Common myeloid progenitor, CD34-positive (primary cell): ENCODE data around the gene AKAP6.
A peak's percentile ranks its signal among the peaks of the same experiment; 100 is the strongest.

Source experiments
- CTCF ChIA-PET: fragments of 350-600 bp; sonication (Branson Sonifier 250); formaldehyde crosslinking; loops from one replicate; lab custom pipeline; 2021; ENCODE audit warnings: antibody characterized with exemption; lab: Charles Lee
- POLR2A ChIA-PET: fragments of 350-600 bp; sonication (Branson Sonifier 250); formaldehyde crosslinking; loops from one replicate; lab custom pipeline; 2021; ENCODE audit warnings: antibody characterized with exemption; lab: Charles Lee
- DNase-seq, 3 donors: peaks; one replicate each; pipeline versions ENCODE4 v3.0.0 to v3.0.0-alpha.2; 2013
- H3K27ac ChIP-seq, 2 experiments: 1 replicate in 1 of 2; 2 replicates in 1 of 2; pipeline ENCODE4 v1.7.0; 2013; ENCODE audit warnings: inconsistent platforms in 2 of 2, low read length in 2 of 2, mild to moderate bottlenecking in 2 of 2, low read depth in 1 of 2, moderate library complexity in 1 of 2; ENCODE audit not compliant: severe bottlenecking in 2 of 2, insufficient read depth in 1 of 2, poor library complexity in 1 of 2
- H3K27me3 ChIP-seq, 5 experiments: replicated peaks in 2 of 5; 1 replicate in 3 of 5; 2 replicates in 2 of 5; pipeline versions ENCODE4 v1.6.1 to v1.7.0; 2013; ENCODE audit warnings: low read length in 4 of 5, mild to moderate bottlenecking in 2 of 5, moderate library complexity in 2 of 5, inconsistent platforms in 1 of 5; ENCODE audit not compliant: insufficient read depth in 5 of 5, control insufficient read depth in 4 of 5
- H3K36me3 ChIP-seq, 4 experiments: 1 replicate in 2 of 4; 2 replicates in 2 of 4; pipeline versions ENCODE4 v1.6.1 to v1.7.0; 2013; ENCODE audit warnings: low read length in 3 of 4, control low read depth in 1 of 4, mild to moderate bottlenecking in 1 of 4; ENCODE audit not compliant: control insufficient read depth in 4 of 4, insufficient read depth in 4 of 4
- H3K4me1 ChIP-seq, 4 experiments: 1 replicate in 3 of 4; 2 replicates in 1 of 4; pipeline versions ENCODE4 v1.6.1 to v1.7.1; 2013; ENCODE audit warnings: low read length in 3 of 4, mild to moderate bottlenecking in 3 of 4, control low read depth in 1 of 4, inconsistent platforms in 1 of 4, moderate library complexity in 1 of 4; ENCODE audit not compliant: control insufficient read depth in 4 of 4, insufficient read depth in 4 of 4; ENCODE audit errors: control extremely low read depth in 1 of 4
- H3K4me3 ChIP-seq, 7 experiments: 1 replicate in 4 of 7; 2 replicates in 3 of 7; pipeline versions ENCODE4 v1.5.1 to v1.7.0; 2013; ENCODE audit warnings: mild to moderate bottlenecking in 7 of 7, low read length in 6 of 7, moderate library complexity in 6 of 7, inconsistent platforms in 2 of 7, low read depth in 2 of 7, control low read depth in 1 of 7; ENCODE audit not compliant: insufficient read depth in 4 of 7, control insufficient read depth in 1 of 7; ENCODE audit errors: extremely low read depth in 1 of 7
- H3K9me3 ChIP-seq, 5 experiments: 1 replicate in 4 of 5; 2 replicates in 1 of 5; pipeline versions ENCODE4 v1.6.1 to v1.7.1; 2013; ENCODE audit warnings: low read length in 4 of 5, mild to moderate bottlenecking in 2 of 5, inconsistent platforms in 1 of 5, low read depth in 1 of 5, moderate library complexity in 1 of 5; ENCODE audit not compliant: control insufficient read depth in 4 of 5, insufficient read depth in 2 of 5; ENCODE audit errors: control extremely low read depth in 1 of 5
- WGBS: methylation state at CpG from one replicate; pipeline ENCODE4 v1.1.5; 2013; ENCODE audit not compliant: insufficient coverage; 5-methylcytosine and 5-hydroxymethylcytosine counted together

The AKAP6 gene

GRCh38 chr14:32588448-32589320, 259.6 kb downstream of the AKAP6 start:
- Histone ChIP-seq H3K4me3 (no peak overlapping the region), H3K27ac (no peak overlapping the region), H3K4me1 (no peaks in the 10 kb centered on the region), H3K27me3 (peaks cover 0 to 3% (median 0%) of the 10 kb centered on the region in 5 experiments), H3K9me3 (peaks cover 0 to 3% (median 0%) of the 10 kb centered on the region in 5 experiments), H3K36me3 (no peaks in the 10 kb centered on the region)
- 100% methylated on average over 2 of the region's 6 CpGs for WGBS
- DNase-seq = peak; percentile 7 to 33 (median 11)
- ChIA-PET CTCF (interaction anchor here (0.8 to 2.1 kb wide), 3 partner anchors 11 to 1204 kb away, joined by 3 to 4 read pairs (median 3); no protein-coding TSS in a partner anchor), POLR2A (no interaction called here)

DNA sequence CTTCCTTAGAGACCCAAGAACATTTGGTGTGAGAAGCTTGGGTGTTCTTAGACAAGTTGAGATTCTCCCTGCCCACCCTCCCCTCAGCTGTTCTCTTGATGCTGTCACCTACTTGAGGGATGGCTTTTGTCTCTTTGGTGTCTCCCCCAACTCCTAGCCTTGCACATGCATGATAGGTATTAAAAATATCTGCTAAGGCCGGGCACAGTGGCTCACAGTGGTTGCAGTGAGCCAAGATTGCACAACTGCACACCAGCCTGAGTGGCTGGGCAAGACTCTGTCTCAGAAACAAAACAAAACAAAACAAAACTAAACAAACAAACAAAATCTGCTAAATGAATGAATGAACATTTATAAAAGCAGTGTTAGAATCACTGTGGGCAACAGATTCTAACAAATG, 261.1 kb downstream of the AKAP6 start:
- Histone ChIP-seq H3K27ac (no peak overlapping the region), H3K4me3 (no peak overlapping the region), H3K27me3 (peaks cover 0 to 3% (median 0%) of the 10 kb centered on the region in 5 experiments), H3K4me1 (no peaks in the 10 kb centered on the region), H3K36me3 (no peaks in the 10 kb centered on the region), H3K9me3 (no peaks in the 10 kb centered on the region)
- DNase-seq = no peak
- ChIA-PET CTCF (no interaction called here), POLR2A (no interaction called here)
- no CpG with 5 or more reads among the region's 1 CpG for WGBS

DNA sequence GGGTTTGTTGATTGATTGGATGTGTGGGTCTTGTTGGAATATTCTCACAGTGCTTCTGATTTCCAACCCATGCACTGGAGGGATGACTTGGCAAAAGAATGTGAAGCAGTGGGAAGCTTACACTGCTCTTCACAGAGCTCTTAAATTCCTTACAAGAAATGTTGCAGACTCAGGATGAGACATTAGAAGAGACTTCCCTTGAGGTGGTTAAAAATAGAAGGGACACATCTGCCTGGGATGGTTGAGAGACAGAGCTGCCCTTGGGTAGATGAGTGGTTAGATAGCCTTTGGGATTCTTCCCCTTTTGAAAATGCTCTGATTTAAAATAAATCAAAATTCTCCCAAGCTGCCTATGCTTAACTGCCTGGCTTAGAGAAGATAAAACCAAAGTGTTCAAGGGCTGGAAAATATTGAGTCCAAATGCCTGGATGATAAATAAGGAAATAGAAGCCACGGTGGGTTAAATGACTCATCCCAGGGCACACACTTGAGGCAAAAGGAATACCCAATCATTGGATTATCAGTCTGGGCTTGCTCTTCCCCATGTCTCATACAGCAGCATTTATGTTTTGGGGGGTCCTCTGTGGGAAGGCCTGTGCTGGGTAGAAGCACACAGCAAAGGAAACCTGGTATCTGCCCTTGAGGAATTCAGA, 264.3 kb downstream of the AKAP6 start:
- H3K4me3 ChIP-seq = no peak overlapping the region
- H3K36me3 ChIP-seq = no peaks in the 10 kb centered on the region
- H3K9me3 ChIP-seq = no peaks in the 10 kb centered on the region
- 80% methylated on average over 1 of the region's 1 CpG for WGBS
- H3K4me1 ChIP-seq = no peaks in the 10 kb centered on the region
- peaks cover 0 to 3% (median 0%) of the 10 kb centered on the region in 5 experiments for H3K27me3 ChIP-seq
- ChIA-PET POLR2A (no interaction called here), CTCF (no interaction called here)
- no peak for DNase-seq
- H3K27ac ChIP-seq = no peak overlapping the region

GRCh38 chr14:32594766-32595165, 265.7 kb downstream of the AKAP6 start:
- H3K27ac ChIP-seq = no peak overlapping the region
- no peaks in the 10 kb centered on the region for H3K9me3 ChIP-seq
- no peaks in the 10 kb centered on the region for H3K36me3 ChIP-seq
- ChIA-PET POLR2A (no interaction called here), CTCF (no interaction called here)
- peaks cover 0 to 3% (median 0%) of the 10 kb centered on the region in 5 experiments for H3K27me3 ChIP-seq
- no peaks in the 10 kb centered on the region for H3K4me1 ChIP-seq
- DNase-seq = no peak
- WGBS = 81% methylated on average over 2 of the region's 3 CpGs
- no peak overlapping the region for H3K4me3 ChIP-seq

GRCh38 chr14:32595497-32595896, 266.4 kb downstream of the AKAP6 start:
- CTCF ChIA-PET = no interaction called here
- Histone ChIP-seq H3K36me3 (no peaks in the 10 kb centered on the region), H3K4me3 (no peak overlapping the region), H3K4me1 (no peaks in the 10 kb centered on the region), H3K27ac (no peak overlapping the region), H3K27me3 (peaks cover 0 to 3% (median 0%) of the 10 kb centered on the region in 5 experiments), H3K9me3 (no peaks in the 10 kb centered on the region)
- no peak for DNase-seq
- WGBS = 94% methylated on average over 2 of the region's 4 CpGs
- POLR2A ChIA-PET = no interaction called here

DNA sequence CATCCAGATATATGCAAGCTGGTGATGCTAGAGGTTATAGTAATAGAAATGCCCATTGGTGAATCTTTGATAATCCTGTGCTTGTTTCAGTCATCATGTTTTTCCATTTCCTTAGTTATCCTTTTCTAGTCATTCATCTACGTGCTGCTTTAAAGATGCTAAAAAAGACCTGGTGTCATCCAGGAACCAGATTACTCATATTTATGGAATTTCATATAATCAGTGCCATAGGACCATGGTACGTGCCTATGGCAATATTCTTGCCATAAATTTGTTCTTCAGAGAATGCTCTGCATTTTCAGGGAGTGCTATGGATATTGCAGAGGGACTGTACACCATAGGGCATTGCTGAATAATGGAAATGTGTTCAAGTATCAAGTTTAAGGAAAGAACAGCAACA, 267.3 kb downstream of the AKAP6 start:
- Histone ChIP-seq H3K27me3 (peaks cover 0 to 3% (median 0%) of the 10 kb centered on the region in 5 experiments), H3K4me1 (no peaks in the 10 kb centered on the region), H3K36me3 (no peaks in the 10 kb centered on the region), H3K4me3 (no peak overlapping the region), H3K9me3 (no peaks in the 10 kb centered on the region), H3K27ac (no peak overlapping the region)
- CTCF ChIA-PET = no interaction called here
- POLR2A ChIA-PET = no interaction called here
- no peak for DNase-seq
- WGBS = no CpG with 5 or more reads among the region's 2 CpGs

DNA sequence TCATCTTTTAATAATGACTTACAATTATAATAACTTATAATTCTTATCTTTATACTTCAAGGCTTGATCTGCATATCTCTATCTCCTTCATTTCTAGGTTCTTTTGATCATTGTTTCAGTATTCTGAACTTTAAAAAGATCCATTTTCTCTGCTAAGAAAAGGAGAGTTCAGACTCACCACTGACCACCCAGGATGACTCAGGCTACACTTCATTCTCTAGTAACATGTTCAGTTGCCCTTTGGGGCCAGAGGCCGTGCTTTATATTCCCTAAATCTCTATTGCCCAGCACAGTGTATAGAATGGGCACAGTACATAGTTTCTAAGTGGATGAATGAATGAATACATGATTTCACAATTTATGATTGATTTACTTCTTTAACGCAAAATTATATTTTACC, 268.7 kb downstream of the AKAP6 start:
- no peak overlapping the region for H3K4me3 ChIP-seq
- no peaks in the 10 kb centered on the region for H3K36me3 ChIP-seq
- CTCF ChIA-PET = no interaction called here
- no peaks in the 10 kb centered on the region for H3K9me3 ChIP-seq
- no peaks in the 10 kb centered on the region for H3K27me3 ChIP-seq
- DNase-seq = no peak
- POLR2A ChIA-PET = no interaction called here
- WGBS = no CpG with 5 or more reads among the region's 2 CpGs
- no peaks in the 10 kb centered on the region for H3K4me1 ChIP-seq
- H3K27ac ChIP-seq = no peak overlapping the region
